Midbrain (tissue), 1 donor: ENCODE measurements around the gene EPYC.

ENCODE experiments used
- DNase-seq: peaks from one replicate; lab custom pipeline; 2025; lab: John Stamatoyannopoulos, UW

The EPYC gene

GRCh38 chr12:90958347-90958746, 46.4 kb downstream of the EPYC start:
- DNase-seq = no peak

- no peak for DNase-seq
These were observed 49.9 kb downstream of the EPYC start, which contains the start of gene CCER1 for GRCh38 chr12:90954921-90955320. Gene CCER1 (minus strand): TSS chr12:90955176. CDS start chr12:90954742, 434 bp downstream.

- DNase-seq = no peak
These were observed 50.3 kb downstream of the EPYC start for GRCh38 chr12:90954428-90954827.

- DNase-seq = no peak
These were observed 50.8 kb downstream of the EPYC start for GRCh38 chr12:90953956-90954421.

- DNase-seq = no peak
These were observed 53.2 kb downstream of the EPYC start for GRCh38 chr12:90951432-90952105.

- DNase-seq = no peak
These were observed 56.9 kb downstream of the EPYC start for GRCh38 chr12:90947869-90948268.

GRCh38 chr12:90945070-90945649, 59.6 kb downstream of the EPYC start:
- peak; percentile 1 for DNase-seq

- DNase-seq = no peak
These were observed 61.5 kb downstream of the EPYC start for GRCh38 chr12:90943255-90943654.

GRCh38 chr12:90940872-90941499, 63.8 kb downstream of the EPYC start:
- no peak for DNase-seq

GRCh38 chr12:90939382-90939781, 65.4 kb downstream of the EPYC start:
- DNase-seq = no peak

- DNase-seq = no peak
These were observed 66.3 kb downstream of the EPYC start for GRCh38 chr12:90938451-90938850.

- DNase-seq = no peak
These were observed 67.1 kb downstream of the EPYC start for GRCh38 chr12:90937651-90938050.

GRCh38 chr12:90936230-90937005, 68.4 kb downstream of the EPYC start:
- DNase-seq = no peak

- DNase-seq = no peak
These were observed 79.2 kb downstream of the EPYC start for GRCh38 chr12:90925562-90925961.

GRCh38 chr12:90924406-90924805, 80.4 kb downstream of the EPYC start:
- DNase-seq = no peak

- no peak for DNase-seq
These were observed 82.6 kb downstream of the EPYC start for GRCh38 chr12:90922145-90922627.

- no peak for DNase-seq
These were observed 83.2 kb downstream of the EPYC start for GRCh38 chr12:90921536-90921935.

GRCh38 chr12:90920222-90920621, 84.5 kb downstream of the EPYC start:
- DNase-seq = no peak

- DNase-seq = no peak
These were observed 87.3 kb downstream of the EPYC start for GRCh38 chr12:90917431-90917830.

GRCh38 chr12:90916516-90916915, 88.3 kb downstream of the EPYC start:
- DNase-seq = no peak

- no peak for DNase-seq
These were observed 89.4 kb downstream of the EPYC start for GRCh38 chr12:90915353-90915752.
